Keratinocyte (primary cell): Measurements from ENCODE around the gene ESRP2. TPM values are rescaled to one million over a fixed set of nuclear protein-coding genes. Genes with fewer than 3 reads are reported as not detected.

Experiments
- DNase-seq: peaks from one replicate; pipeline ENCODE4 v3.0.0-alpha.2; 2011; ENCODE audit warnings: low read depth, missing footprints, low spot score
- FAIRE-seq: peaks from 2 replicates; lab custom pipeline; 2011; peaks lifted over from hg19 to GRCh38; lab: Jason Lieb, UNC
- H2AFZ ChIP-seq: 2 replicates; pipeline ENCODE4 v1.6.0; 2012; ENCODE audit warnings: low read length, control low read depth, inconsistent platforms; ENCODE audit not compliant: control insufficient read depth
- H3K27ac ChIP-seq: 2 replicates; pipeline ENCODE4 v1.5.1; 2011; ENCODE audit warnings: low read length; ENCODE audit not compliant: control insufficient read depth, insufficient read depth
- H3K27me3 ChIP-seq: 3 replicates; pipeline ENCODE4 v1.6.0; 2011; ENCODE audit warnings: low read length; ENCODE audit not compliant: control insufficient read depth, insufficient read depth; ENCODE audit errors: extremely low read depth
- H3K36me3 ChIP-seq, 2 experiments: 2 replicates in 1 of 2; 3 replicates in 1 of 2; pipeline ENCODE4 v1.5.1; 2011; ENCODE audit warnings: low read length in 2 of 2, mild to moderate bottlenecking in 1 of 2; ENCODE audit not compliant: control insufficient read depth in 2 of 2, insufficient read depth in 2 of 2; ENCODE audit errors: extremely low read depth in 1 of 2
- H3K4me1 ChIP-seq: 3 replicates; pipeline ENCODE4 v1.5.1; 2011; ENCODE audit warnings: low read length; ENCODE audit not compliant: control insufficient read depth, insufficient read depth; ENCODE audit errors: extremely low read depth
- H3K4me2 ChIP-seq: 3 replicates; pipeline ENCODE4 v1.6.0; 2011; ENCODE audit warnings: low read depth, low read length; ENCODE audit not compliant: control insufficient read depth, insufficient read depth; ENCODE audit errors: extremely low read depth
- H3K4me3 ChIP-seq, 3 experiments: fragments of 200-600 bp in 1 of 3; sonication (generic) in 1 of 3; 2 replicates in 2 of 3; 3 replicates in 1 of 3; pipeline ENCODE4 v1.5.1; 2011 to 2016; ENCODE audit warnings: low read length in 3 of 3, mild to moderate bottlenecking in 3 of 3, control low read depth in 2 of 3, inconsistent platforms in 1 of 3, low read depth in 1 of 3, mixed read lengths in 1 of 3, mixed run types in 1 of 3, moderate library complexity in 1 of 3; ENCODE audit not compliant: control insufficient read depth in 2 of 3, insufficient read depth in 2 of 3; ENCODE audit errors: extremely low read depth in 1 of 3
- H3K79me2 ChIP-seq: 2 replicates; pipeline ENCODE4 v1.6.0; 2012; ENCODE audit warnings: low read length; ENCODE audit not compliant: control insufficient read depth, insufficient read depth
- H3K9ac ChIP-seq: 3 replicates; pipeline ENCODE4 v1.6.0; 2011; ENCODE audit warnings: low read length; ENCODE audit not compliant: control insufficient read depth, insufficient read depth; ENCODE audit errors: extremely low read depth
- H3K9me1 ChIP-seq: 3 replicates; pipeline ENCODE4 v1.6.0; 2011; ENCODE audit warnings: low read length; ENCODE audit not compliant: control insufficient read depth, insufficient read depth; ENCODE audit errors: extremely low read depth
- H3K9me3 ChIP-seq: 2 replicates; pipeline ENCODE4 v1.5.1; 2012; ENCODE audit warnings: low read depth, low read length; ENCODE audit not compliant: control insufficient read depth
- H4K20me1 ChIP-seq: 3 replicates; pipeline ENCODE4 v1.6.0; 2011; ENCODE audit warnings: low read length; ENCODE audit not compliant: control insufficient read depth, insufficient read depth; ENCODE audit errors: extremely low read depth
- CTCF ChIP-seq, 3 experiments: IDR thresholded peaks in 1 of 3; conservative IDR thresholded peaks in 1 of 3; optimal IDR thresholded peaks in 1 of 3; 2 replicates in 2 of 3; 3 replicates in 1 of 3; pipeline versions ENCODE3 to v1.5.1; 2011; ENCODE audit warnings: low read length in 3 of 3, mild to moderate bottlenecking in 3 of 3, moderate library complexity in 2 of 3, control low read depth in 1 of 3, inconsistent platforms in 1 of 3; ENCODE audit not compliant: insufficient read depth in 2 of 3; ENCODE audit errors: extremely low read depth in 1 of 3
- EZH2 ChIP-seq: IDR thresholded peaks from one replicate; pipeline ENCODE4 v1.6.1; 2012; ENCODE audit warnings: inconsistent platforms, mild to moderate bottlenecking, low read length, moderate library complexity
- dilution Hi-C: fragments of 300-500 bp; cut with MboI; formaldehyde crosslinking; loops from one replicate; pipeline ENCODE4 v1.7.0; 2020; ENCODE audit warnings: low sequenced_read_pairs; ENCODE audit not compliant: extremely low pct_ligation_motif_present
- polyA minus RNA-seq, 3 experiments: library from RNA; depleted of rRNA, polyadenylated mRNA; stranded (reverse); fragments of >200 nt; gene quantifications; 1 replicate in 1 of 3; 2 replicates in 1 of 3; 3 replicates in 1 of 3; pipeline ENCODE4 v1.2.3, GENCODE V29; 2011
- polyA plus RNA-seq, 5 experiments: library from polyadenylated mRNA; depleted of rRNA in 3 of 5; stranded (reverse) in 3 of 5; stranded (forward) in 1 of 5; unstranded in 1 of 5; fragments of >200 nt; gene quantifications; 1 replicate in 1 of 5; 2 replicates in 3 of 5; 3 replicates in 1 of 5; pipeline versions ENCODE4 v1.2.1 to v1.2.3, GENCODE V29; 2011 to 2012; ENCODE audit warnings: missing spikeins in 2 of 5, low read depth in 1 of 5, low replicate concordance in 1 of 5

Gene ESRP2
- polyA plus RNA-seq (34.8 to 53.9 TPM (median 39.2 TPM) in 3 replicates), polyA minus RNA-seq (68.0 to 78.2 TPM (median 73.5 TPM) in 3 replicates)
- polyA plus RNA-seq (2011; ENCODE audit: low read depth), result 17.9 TPM
- polyA plus RNA-seq (2011; cell fraction: cytosol; rRNA removed), result 20.2 and 23.8 TPM in 2 replicates
- polyA plus RNA-seq (2011; cell fraction: nucleus; rRNA removed), result 93.9 and 100 TPM in 2 replicates
- 31.4 and 42.0 TPM in 2 replicates for polyA plus RNA-seq (2012; ENCODE audit: low replicate concordance)
- polyA minus RNA-seq (2011; cell fraction: cytosol; rRNA and poly(A)+ RNA removed), result 35.1 TPM
- 44.2 and 52.1 TPM in 2 replicates for polyA minus RNA-seq (2011; cell fraction: nucleus; rRNA and poly(A)+ RNA removed)

- DNase-seq (no peak), FAIRE-seq (no peak)
- Histone ChIP-seq H3K9ac (peak within 1 kb of the TSS; percentile 89), H3K79me2 (peaks cover 35% of the 10 kb centered on the region), H3K9me1 (peaks cover 3% of the 10 kb centered on the region), H3K9me3 (no peaks in the 10 kb centered on the region), H3K4me1 (peaks cover 29% of the 10 kb centered on the region), H2AFZ (peak within 1 kb of the TSS; percentile 49), H3K4me2 (peak within 1 kb of the TSS; percentile 100), H3K36me3 (peaks cover 20 to 37% of the 10 kb centered on the region in 2 experiments), H4K20me1 (peaks cover 18% of the 10 kb centered on the region), H3K4me3 (peak within 1 kb of the TSS; percentile 64 to 85 (median 83)), H3K27me3 (no peaks in the 10 kb centered on the region), H3K27ac (peak within 1 kb of the TSS; percentile 93)
- TF ChIP-seq CTCF (optimal IDR thresholded peaks at IDR 0.05 in 1 of 3, IDR thresholded peaks at IDR 0.05 in 1 of 3, conservative IDR thresholded peaks at IDR 0.05 in 1 of 3; ENCODE audit: extremely low read depth in 1 of 3, insufficient read depth in 2 of 3, low read length in 3 of 3), result no peak
- no peak for TF ChIP-seq EZH2
- dilution Hi-C loops, result no loop called here
These were observed at the start of gene ESRP2 for GRCh38 chr16:68235887-68236136. TSS of gene ESRP2 (minus strand) at chr16:68236127. CDS start at chr16:68236045, 82 bp downstream.

- peaks cover 3% of the 10 kb centered on the region for H3K9me1 ChIP-seq
- H3K79me2 ChIP-seq, result peaks cover 5% of the 10 kb centered on the region
- dilution Hi-C loops, result no loop called here
- H4K20me1 ChIP-seq, result no peaks in the 10 kb centered on the region
- TF ChIP-seq EZH2, result no peak
- no peak for TF ChIP-seq CTCF (optimal IDR thresholded peaks at IDR 0.05 in 1 of 3, IDR thresholded peaks at IDR 0.05 in 1 of 3, conservative IDR thresholded peaks at IDR 0.05 in 1 of 3; ENCODE audit: extremely low read depth in 1 of 3, insufficient read depth in 2 of 3, low read length in 3 of 3)
- H3K4me1 ChIP-seq, result peaks cover 11% of the 10 kb centered on the region
- DNase-seq (no peak), FAIRE-seq (no peak)
- H3K4me2 ChIP-seq, result no peak overlapping the region
- H3K4me3 ChIP-seq, result no peak overlapping the region
- H3K36me3 ChIP-seq, result peaks cover 20 to 22% of the 10 kb centered on the region in 2 experiments
- no peak overlapping the region for H3K9ac ChIP-seq
- no peaks in the 10 kb centered on the region for H3K27me3 ChIP-seq
- H3K27ac ChIP-seq, result no peak overlapping the region
- H3K9me3 ChIP-seq, result no peaks in the 10 kb centered on the region
- H2AFZ ChIP-seq, result no peak overlapping the region
These were observed 49.8 kb upstream of the ESRP2 start for GRCh38 chr16:68285683-68286082.
